Activated naive CD4-positive, alpha-beta T cell treated with anti-CD3 and anti-CD28 coated beads, Interleukin-2, amount 50 U/mL, for 16 hours (primary cell): Measurements from ENCODE around the gene F2.

ENCODE experiments used
- DNase-seq: peaks from one replicate; pipeline ENCODE4 v3.0.0-alpha.2; 2020

F2 gene

DNA sequence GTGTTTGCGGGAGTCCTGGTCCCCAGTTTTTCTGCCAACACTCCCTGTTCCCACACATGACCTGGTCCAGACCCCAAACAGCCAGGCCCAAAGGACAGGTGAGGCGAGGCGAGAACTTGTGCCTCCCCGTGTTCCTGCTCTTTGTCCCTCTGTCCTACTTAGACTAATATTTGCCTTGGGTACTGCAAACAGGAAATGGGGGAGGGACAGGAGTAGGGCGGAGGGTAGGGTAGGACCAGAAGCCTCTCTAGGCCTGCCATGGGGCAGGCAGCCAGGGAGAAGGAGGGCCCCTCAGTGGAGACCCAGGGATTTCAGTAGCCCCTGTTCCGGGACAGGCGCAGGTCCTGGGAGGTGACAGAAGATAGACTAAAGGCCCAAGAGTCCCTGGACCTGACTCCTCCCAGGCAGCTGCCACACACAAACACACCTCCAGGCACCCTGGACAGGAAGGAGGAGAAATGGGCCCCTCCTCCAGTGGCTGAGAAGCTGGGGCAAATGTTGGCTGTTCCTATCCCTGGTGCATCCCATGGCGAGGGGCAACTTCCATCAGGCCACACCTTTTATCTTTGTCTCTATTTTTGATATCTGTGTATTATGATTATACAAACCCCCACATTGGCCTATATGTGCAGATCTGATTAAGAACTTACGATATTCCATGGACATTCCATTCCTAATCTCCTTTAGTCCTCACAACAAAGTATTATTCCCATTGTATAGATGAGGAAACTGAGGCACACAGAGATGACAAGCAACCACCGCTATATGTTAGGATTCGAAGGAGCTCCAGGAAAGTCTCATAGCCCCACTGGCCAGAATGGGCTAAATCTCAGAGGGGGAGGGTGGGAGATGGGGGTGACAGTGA, 626 bp upstream of the F2 start:
- no peak for DNase-seq

DNA sequence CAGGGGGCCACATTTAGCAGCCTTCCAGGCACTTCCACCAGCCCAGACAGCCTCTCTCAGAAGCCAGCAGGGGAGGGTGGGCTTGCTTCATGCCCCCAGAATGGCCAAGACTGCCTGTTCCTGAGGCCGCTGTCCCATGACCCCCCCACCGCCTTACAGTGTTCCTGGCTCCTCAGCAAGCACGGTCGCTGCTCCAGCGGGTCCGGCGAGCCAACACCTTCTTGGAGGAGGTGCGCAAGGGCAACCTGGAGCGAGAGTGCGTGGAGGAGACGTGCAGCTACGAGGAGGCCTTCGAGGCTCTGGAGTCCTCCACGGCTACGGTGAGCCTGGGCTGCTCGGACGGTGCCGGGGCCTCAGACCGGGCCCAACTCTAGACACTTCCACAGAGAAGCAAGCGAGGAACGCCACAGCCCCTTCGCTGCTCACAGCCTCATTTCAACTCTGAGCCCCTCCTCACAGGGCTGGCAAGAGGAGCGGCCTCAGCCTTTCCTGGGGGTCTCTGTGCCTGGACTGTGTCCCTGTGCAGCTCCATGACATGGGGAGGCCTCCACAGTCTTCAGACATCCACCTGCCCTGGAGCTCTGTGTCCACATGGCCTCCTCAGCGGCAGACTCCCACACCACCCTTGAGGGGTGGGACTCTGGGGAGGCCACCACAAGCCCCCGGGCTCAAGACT, 668 bp downstream of the F2 start:
- DNase-seq, result no peak

GRCh38 chr11:46721286-46721685, 2.3 kb downstream of the F2 start:
- DNase-seq, result no peak

DNA sequence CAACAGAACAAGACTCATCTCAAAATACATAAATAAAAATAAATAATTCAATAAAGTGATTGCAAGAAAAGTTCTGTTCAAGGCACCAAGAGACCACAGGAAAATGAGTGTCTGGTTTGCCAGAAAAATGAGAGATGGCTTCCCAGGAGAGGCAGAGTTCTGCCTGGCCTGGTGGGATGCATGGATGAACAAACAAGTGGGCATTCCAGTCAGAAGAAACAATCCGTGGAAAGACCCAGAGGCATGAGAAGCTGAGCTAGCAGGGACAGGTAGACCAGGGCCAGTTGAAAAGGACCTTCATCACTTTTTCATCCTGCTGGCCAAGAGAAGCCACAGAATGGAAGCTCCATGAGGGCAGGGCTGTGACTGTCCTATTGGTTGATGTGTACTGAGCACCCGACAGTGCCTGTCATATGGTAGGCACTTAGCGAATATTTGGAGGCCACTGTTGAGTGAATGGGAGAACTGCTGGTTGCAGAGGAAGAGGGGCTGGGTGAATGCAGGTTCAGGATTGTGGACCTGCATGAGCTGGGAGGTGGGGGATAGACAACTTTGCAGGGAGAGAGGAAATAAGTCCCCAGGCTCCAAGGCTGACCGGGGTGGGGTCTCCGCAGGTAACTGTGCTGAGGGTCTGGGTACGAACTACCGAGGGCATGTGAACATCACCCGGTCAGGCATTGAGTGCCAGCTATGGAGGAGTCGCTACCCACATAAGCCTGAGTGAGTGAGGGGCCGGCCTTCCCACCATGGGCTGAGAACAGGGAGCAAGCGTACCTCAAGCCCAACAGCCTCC, 3.7 kb downstream of the F2 start:
- no peak for DNase-seq

GRCh38 chr11:46723359-46723680, 4.3 kb downstream of the F2 start:
- DNase-seq, result no peak

GRCh38 chr11:46724088-46724487, 5.1 kb downstream of the F2 start:
- DNase-seq, result no peak

- no peak for DNase-seq
Measured at GRCh38 chr11:46725338-46726205, 6.6 kb downstream of the F2 start.

- DNase-seq, result no peak
Measured at GRCh38 chr11:46726206-46726862, 7.3 kb downstream of the F2 start.

DNA sequence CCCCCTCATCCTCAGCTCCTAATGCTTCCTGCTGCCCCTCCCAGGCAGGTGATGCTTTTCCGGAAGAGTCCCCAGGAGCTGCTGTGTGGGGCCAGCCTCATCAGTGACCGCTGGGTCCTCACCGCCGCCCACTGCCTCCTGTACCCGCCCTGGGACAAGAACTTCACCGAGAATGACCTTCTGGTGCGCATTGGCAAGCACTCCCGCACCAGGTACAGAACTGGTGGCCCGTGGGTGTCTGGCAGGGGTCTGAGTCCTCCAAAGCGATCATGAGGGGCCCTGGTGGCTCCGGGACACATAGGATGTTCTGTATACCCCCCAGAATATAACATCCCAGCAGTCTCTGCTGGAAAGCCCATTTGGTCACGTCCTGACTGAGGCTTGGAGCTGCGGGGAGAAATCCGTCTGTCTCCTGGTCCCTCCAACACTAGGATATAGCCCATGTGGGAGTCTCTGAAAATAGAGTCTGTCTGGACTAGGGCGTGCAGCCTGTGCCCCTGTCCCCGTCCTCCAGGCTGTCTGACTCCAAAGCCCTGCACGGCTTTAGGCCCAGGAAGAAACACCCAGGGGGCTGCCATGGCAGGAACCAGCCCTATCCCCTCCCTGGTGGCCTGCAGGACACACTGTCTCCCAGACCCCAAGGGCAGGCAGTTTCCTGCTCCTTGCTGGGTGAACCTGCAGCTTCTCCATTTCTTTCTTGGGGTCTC, 9.1 kb downstream of the F2 start:
- no peak for DNase-seq

- no peak for DNase-seq
Measured at GRCh38 chr11:46728659-46729040, 9.6 kb downstream of the F2 start.

DNA sequence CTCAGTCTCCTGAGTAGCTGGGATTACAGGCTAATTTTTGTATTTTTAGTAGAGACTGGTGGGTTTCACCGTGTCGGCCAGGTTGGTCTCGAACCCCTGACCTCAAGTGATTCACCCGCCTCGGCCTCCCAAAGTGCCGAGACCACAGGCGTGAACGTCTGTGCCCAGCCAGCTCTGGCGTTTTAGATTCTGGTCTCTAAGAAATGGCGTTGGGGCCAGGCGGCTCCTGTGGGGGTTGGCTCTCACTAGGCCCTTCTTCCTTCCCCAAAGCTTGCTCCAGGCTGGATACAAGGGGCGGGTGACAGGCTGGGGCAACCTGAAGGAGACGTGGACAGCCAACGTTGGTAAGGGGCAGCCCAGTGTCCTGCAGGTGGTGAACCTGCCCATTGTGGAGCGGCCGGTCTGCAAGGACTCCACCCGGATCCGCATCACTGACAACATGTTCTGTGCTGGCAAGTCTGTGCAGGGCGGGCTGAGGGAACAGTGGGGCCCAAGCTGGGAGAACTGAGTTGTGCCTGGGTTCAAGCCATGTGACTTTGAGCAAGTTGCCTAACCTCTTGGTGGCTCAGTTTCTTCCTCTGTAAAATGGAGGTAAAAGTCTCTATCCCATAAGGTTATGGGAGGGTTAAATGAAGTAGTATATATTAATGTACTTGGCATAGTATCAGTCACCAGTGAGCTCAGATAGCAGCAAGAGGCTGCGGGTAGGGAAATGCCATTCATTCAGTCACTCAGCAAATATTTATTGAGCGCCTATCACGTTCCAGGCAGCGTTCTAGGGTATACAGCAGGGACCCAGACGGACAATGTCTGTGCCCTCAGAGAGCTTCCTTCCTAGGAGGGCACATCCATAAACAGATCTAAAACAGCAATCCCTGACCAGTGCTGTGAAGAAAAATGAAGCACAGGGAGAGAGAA, 10.4 kb downstream of the F2 start:
- DNase-seq, result no peak

DNA sequence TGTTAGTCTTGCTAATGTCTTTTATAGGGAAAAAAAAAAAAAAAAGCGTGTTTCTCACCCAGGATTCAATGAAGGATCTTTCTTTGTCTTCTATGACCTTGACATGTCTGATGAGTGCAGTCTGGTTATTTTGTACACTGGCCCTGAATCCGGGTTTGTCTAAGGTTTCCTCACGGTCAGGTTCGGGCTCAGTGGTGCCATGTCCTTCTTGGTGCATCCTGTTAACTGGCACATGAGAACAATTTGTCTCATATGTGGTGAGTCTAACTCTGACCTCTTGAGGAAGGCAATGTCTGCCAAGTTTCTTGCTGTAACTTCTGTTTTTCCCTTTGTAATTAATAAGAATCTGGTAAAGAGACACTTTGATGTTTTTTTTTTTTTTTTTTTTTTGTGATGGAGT, 12.5 kb downstream of the F2 start:
- DNase-seq, result no peak

DNA sequence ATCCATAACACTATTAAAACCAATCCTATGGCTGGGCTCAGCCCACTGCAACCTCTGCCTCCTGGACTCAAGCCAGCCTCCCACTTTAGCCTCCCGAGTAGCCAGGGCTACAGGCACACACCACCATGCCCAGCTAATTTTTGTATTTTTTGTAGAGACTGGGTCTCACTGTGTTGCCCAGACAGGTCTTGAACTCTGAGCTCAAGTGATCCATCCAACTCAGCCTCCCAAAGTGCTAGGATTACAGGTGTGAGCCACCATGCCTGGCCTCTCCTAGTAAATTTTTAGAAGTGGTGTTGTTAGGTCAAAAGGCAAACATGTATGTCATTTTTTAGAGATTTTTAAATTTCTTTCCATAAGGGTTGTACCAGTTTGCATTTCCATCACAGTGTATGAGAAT, 14.2 kb downstream of the F2 start:
- no peak for DNase-seq

DNA sequence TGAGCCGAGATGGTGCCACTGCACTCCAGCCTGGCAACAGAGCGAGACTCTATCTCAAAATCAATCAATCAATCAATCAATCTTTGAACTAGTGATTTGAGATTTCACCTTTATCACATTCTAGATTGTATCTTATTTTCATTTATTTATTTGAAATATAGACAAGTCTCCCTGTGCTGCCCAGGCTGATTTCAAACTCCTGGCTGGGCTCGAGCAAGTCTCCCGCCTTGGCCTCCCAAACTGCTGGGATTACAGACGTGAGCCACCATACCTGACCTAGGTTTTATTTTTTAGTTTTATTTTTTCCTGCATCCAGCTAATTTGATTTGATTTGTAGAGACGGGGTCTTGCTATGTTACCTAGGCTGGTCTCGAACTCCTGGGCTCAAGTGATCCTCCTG, 17.1 kb downstream of the F2 start:
- no peak for DNase-seq

- DNase-seq, result no peak
Measured at GRCh38 chr11:46736615-46737014, 17.6 kb downstream of the F2 start.

DNA sequence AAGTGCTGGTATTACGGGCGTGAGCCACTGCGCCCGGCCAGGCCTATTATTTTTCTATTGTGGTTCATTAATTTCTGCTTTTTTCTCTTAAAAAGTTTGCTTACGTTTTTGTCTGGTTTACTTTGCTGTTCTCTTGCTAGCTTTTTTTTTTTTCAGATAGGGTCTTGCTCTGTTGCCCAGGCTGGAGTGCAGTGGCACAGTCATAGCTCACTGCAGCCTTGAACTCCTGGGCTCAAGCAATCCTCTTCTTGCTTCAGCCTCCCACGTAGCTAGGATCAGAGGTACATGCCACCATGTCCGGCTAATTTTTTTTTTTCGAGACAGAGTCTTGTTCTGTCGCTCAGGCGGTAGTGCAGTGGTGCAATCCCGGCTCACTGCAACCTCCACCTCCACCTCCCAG, 18.7 kb downstream of the F2 start:
- no peak for DNase-seq

DNA sequence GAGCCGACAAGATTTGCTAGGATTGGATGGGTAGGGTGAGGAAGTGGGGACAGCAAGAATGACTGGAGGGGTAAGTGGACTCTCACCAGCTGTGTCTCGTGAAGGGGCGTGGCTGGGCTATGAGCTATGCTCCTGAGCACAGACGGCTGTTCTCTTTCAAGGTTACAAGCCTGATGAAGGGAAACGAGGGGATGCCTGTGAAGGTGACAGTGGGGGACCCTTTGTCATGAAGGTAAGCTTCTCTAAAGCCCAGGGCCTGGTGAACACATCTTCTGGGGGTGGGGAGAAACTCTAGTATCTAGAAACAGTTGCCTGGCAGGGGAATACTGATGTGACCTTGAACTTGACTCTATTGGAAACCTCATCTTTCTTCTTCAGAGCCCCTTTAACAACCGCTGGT, 19.9 kb downstream of the F2 start:
- no peak for DNase-seq

GRCh38 chr11:46741600-46742484, 22.8 kb downstream of the F2 start:
- DNase-seq, result no peak

- no peak for DNase-seq
Measured at GRCh38 chr11:46743043-46743442, 24.0 kb downstream of the F2 start.
